RWPE2 (cell line): Measurements from ENCODE around the gene KLF17.

Source experiments
- ATAC-seq: fragments of 200-7000 bp; cut with Tn5 transposase; 3 replicates; pipeline ENCODE4 v1.9.1; 2021; ENCODE audit warnings: low read depth
- DNase-seq: peaks from one replicate; pipeline ENCODE4 v3.0.0-alpha.2; 2020; ENCODE audit warnings: low spot score
- H3K27ac ChIP-seq: fragments of 450-650 bp; 2 replicates; pipeline ENCODE4 v1.5.1; 2017; ENCODE audit warnings: mild to moderate bottlenecking; ENCODE audit not compliant: poor library complexity, severe bottlenecking
- H3K27me3 ChIP-seq: fragments of 250-450 bp; sonication (Bioruptor Pico); 2 replicates; pipeline ENCODE4 v1.5.1; 2021; ENCODE audit warnings: mild to moderate bottlenecking, moderate library complexity; ENCODE audit not compliant: insufficient read depth, poor library complexity, severe bottlenecking
- H3K36me3 ChIP-seq: fragments of 250-450 bp; sonication (Bioruptor Pico); 2 replicates; pipeline ENCODE4 v1.5.1; 2020; ENCODE audit warnings: low read depth, mild to moderate bottlenecking, moderate library complexity
- H3K4me1 ChIP-seq: fragments of 250-450 bp; sonication (Bioruptor Pico); 2 replicates; pipeline ENCODE4 v1.5.1; 2021; ENCODE audit warnings: mild to moderate bottlenecking, moderate library complexity; ENCODE audit not compliant: insufficient read depth, poor library complexity, severe bottlenecking
- H3K4me3 ChIP-seq: fragments of 250-450 bp; sonication (Bioruptor Pico); 2 replicates; pipeline ENCODE4 v1.5.1; 2021; ENCODE audit warnings: mild to moderate bottlenecking, moderate library complexity; ENCODE audit not compliant: severe bottlenecking
- H3K9me3 ChIP-seq: fragments of 250-450 bp; sonication (Bioruptor Pico); 2 replicates; pipeline ENCODE4 v1.5.1; 2021; ENCODE audit warnings: mild to moderate bottlenecking, moderate library complexity; ENCODE audit not compliant: severe bottlenecking
- TF ChIP-seq, protein P1 (sequence below): fragments of 450-650 bp; IDR thresholded peaks from one replicate; pipeline ENCODE4 v1.5.1; 2017; ENCODE audit warnings: mild to moderate bottlenecking, moderate library complexity; ENCODE audit not compliant: poor library complexity, severe bottlenecking

The KLF17 gene

DNA sequence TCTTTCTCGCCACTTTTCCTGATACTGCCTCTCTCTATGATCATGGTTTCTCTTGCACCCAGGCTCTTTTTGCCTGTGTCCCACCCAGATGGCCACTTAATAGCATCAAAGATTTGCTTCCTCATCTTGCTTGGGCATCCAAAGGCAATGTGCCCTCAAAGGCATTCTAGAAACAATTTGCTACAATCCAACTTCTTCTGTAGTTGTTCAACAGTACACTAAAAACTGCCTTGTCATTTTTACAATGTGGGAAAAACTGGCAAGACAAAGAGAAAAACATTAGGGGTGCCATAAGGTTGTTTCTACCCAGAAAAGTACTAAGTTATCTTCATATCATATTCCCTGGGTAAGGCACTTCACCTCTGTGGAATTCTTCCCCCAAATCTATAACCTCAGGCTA lies 39.3 kb downstream of the KLF17 start:
- H3K27ac ChIP-seq: no peak overlapping the region
- TF ChIP-seq, protein P1, sequence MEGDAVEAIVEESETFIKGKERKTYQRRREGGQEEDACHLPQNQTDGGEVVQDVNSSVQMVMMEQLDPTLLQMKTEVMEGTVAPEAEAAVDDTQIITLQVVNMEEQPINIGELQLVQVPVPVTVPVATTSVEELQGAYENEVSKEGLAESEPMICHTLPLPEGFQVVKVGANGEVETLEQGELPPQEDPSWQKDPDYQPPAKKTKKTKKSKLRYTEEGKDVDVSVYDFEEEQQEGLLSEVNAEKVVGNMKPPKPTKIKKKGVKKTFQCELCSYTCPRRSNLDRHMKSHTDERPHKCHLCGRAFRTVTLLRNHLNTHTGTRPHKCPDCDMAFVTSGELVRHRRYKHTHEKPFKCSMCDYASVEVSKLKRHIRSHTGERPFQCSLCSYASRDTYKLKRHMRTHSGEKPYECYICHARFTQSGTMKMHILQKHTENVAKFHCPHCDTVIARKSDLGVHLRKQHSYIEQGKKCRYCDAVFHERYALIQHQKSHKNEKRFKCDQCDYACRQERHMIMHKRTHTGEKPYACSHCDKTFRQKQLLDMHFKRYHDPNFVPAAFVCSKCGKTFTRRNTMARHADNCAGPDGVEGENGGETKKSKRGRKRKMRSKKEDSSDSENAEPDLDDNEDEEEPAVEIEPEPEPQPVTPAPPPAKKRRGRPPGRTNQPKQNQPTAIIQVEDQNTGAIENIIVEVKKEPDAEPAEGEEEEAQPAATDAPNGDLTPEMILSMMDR: no peak
- ATAC-seq (no peak), DNase-seq (no peak)
- H3K36me3 ChIP-seq: no peaks in the 10 kb centered on the region
- no peaks in the 10 kb centered on the region for H3K9me3 ChIP-seq
- no peak overlapping the region for H3K4me3 ChIP-seq
- H3K4me1 ChIP-seq: peaks cover 22% of the 10 kb centered on the region
- no peaks in the 10 kb centered on the region for H3K27me3 ChIP-seq

- no peak for ATAC-seq
- no peak overlapping the region for H3K27ac ChIP-seq
These were observed 40.2 kb downstream of the KLF17 start for GRCh38 chr1:44158871-44159270.

GRCh38 chr1:44161546-44161945 lies 42.9 kb downstream of the KLF17 start:
- Histone ChIP-seq H3K4me1 (no peaks in the 10 kb centered on the region), H3K4me3 (no peak overlapping the region), H3K27me3 (no peaks in the 10 kb centered on the region), H3K9me3 (no peaks in the 10 kb centered on the region), H3K27ac (no peak overlapping the region), H3K36me3 (no peaks in the 10 kb centered on the region)
- DNase-seq (no peak), ATAC-seq (no peak)
- TF ChIP-seq, protein P1: no peak

More at GRCh38 chr1:44158871-44159270, 40.2 kb downstream of the KLF17 start:
- TF ChIP-seq, protein P1: no peak
- Histone ChIP-seq H3K4me3 (no peak overlapping the region), H3K27me3 (no peaks in the 10 kb centered on the region), H3K9me3 (no peaks in the 10 kb centered on the region), H3K36me3 (no peaks in the 10 kb centered on the region), H3K4me1 (peaks cover 19% of the 10 kb centered on the region)
- DNase-seq: no peak

DNA sequence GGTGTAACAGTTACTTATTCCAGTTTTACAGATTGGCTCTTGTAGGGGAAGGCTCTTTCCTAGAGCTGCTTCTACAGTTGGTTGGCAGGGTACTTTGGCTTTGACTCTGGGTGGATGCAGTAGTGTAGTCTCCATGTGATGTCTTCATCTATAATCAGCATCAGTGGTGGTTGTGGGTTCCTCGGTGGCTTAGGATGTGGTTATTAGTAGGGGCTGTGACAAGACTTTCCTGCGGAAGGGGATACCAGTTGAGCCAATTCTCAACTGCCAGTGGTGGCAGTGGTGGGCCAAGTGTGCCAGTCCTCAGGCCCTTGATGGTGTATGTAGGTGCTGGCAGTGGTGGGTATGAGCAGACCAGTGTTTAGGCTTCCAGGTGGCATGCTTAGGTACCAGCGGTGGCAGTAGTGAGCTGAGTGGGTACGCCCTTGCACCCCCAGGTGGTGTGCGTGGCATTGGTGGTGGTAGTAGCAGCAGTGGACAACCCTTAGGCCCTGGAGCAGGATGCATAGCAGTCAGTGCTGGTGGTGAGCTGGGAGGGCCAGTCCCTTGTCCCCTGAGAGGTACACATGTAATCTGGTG lies 50.0 kb downstream of the KLF17 start:
- ATAC-seq: no peak
- no peaks in the 10 kb centered on the region for H3K9me3 ChIP-seq

More for the DNA sequence above, 50.0 kb downstream of the KLF17 start:
- Histone ChIP-seq H3K27ac (no peak overlapping the region), H3K4me3 (no peak overlapping the region), H3K27me3 (no peaks in the 10 kb centered on the region), H3K36me3 (no peaks in the 10 kb centered on the region), H3K4me1 (no peaks in the 10 kb centered on the region)
- DNase-seq: no peak
- TF ChIP-seq, protein P1: no peak
